SK-N-MC (cell line): ENCODE results near the gene C2CD4C.

ENCODE experiments used
- EZH2 ChIP-seq: fragments of 200-600 bp; sonication (generic); IDR thresholded peaks from one replicate; pipeline ENCODE4 v1.6.1; 2017; ENCODE audit warnings: antibody characterized with exemption
- FOXP2 ChIP-seq: optimal IDR thresholded peaks from 2 replicates; pipeline ENCODE3; 2011; ENCODE audit warnings: mild to moderate bottlenecking, moderate library complexity; ENCODE audit not compliant: insufficient read depth; ENCODE audit errors: extremely low read length, control extremely low read depth
- POLR2AphosphoS5 ChIP-seq: IDR thresholded peaks from 2 replicates; pipeline ENCODE4 v1.6.1; 2012; ENCODE audit warnings: mild to moderate bottlenecking, low read depth, low read length, borderline replicate concordance

GRCh38 chr19:412356-413355 lies 3.7 kb upstream of the C2CD4C start:
- TF ChIP-seq EZH2 (no peak), POLR2AphosphoS5 (no peak), FOXP2 (no peak)
